SK-N-SH (cell line): ENCODE data around the gene MARK3. TPM values are rescaled to one million over a fixed set of nuclear protein-coding genes. Genes with fewer than 3 reads are reported as not detected.

ENCODE experiments used
- CTCF ChIA-PET: fragments of 300-600, 350-600 bp; formaldehyde crosslinking; extraction: SDS; loops from one replicate; lab custom pipeline; 2021; lab: Yijun Ruan, JAX
- POLR2A ChIA-PET: fragments of 350-600 bp; sonication (Branson Sonifier 250); formaldehyde crosslinking; extraction: SDS; loops from one replicate; lab custom pipeline; 2020; ENCODE audit warnings: antibody characterized with exemption, inconsistent platforms; lab: Yijun Ruan, JAX
- DNase-seq: peaks from one replicate; pipeline ENCODE4 v3.0.0; 2012
- H2AFZ ChIP-seq: fragments of 200-600 bp; sonication (generic); 2 replicates; pipeline ENCODE4 v1.8.1; 2016; ENCODE audit warnings: antibody characterized with exemption, mild to moderate bottlenecking, low read depth
- H3F3A ChIP-seq: fragments of 200-600 bp; sonication (generic); replicated peaks from 2 replicates; pipeline ENCODE3; 2016; ENCODE audit warnings: antibody characterized with exemption, mild to moderate bottlenecking; ENCODE audit not compliant: insufficient read depth
- H3K27ac ChIP-seq, 2 experiments: fragments of 200-500 bp in 1 of 2; fragments of 200-600 bp in 1 of 2; sonication (Bioruptor generic) in 1 of 2; sonication (generic), shearing (Covaris generic) in 1 of 2; 2 replicates each; pipeline versions ENCODE4 v1.5.1 to v1.6.1; 2014 to 2016; ENCODE audit warnings: low read depth in 2 of 2, inconsistent platforms in 1 of 2, low read length in 1 of 2, mild to moderate bottlenecking in 1 of 2, mixed read lengths in 1 of 2
- H3K27me3 ChIP-seq: fragments of 200-600 bp; sonication (generic), shearing (Covaris generic); 2 replicates; pipeline ENCODE4 v1.6.1; 2016; ENCODE audit warnings: mixed run types; ENCODE audit not compliant: insufficient read depth
- H3K36me3 ChIP-seq, 2 experiments: fragments of 200-500 bp in 1 of 2; fragments of 200-600 bp in 1 of 2; sonication (Bioruptor generic) in 1 of 2; sonication (generic) in 1 of 2; replicated peaks in 1 of 2; 2 replicates each; pipeline versions ENCODE3 to v1.5.1; 2014 to 2016; ENCODE audit warnings: low read length in 1 of 2, mild to moderate bottlenecking in 1 of 2; ENCODE audit not compliant: insufficient read depth in 2 of 2, control insufficient read depth in 1 of 2
- H3K4me1 ChIP-seq, 2 experiments: fragments of 200-500 bp in 1 of 2; fragments of 200-600 bp in 1 of 2; sonication (Bioruptor generic) in 1 of 2; sonication (generic), shearing (Covaris generic) in 1 of 2; 2 replicates each; pipeline versions ENCODE4 v1.5.1 to v1.6.1; 2014 to 2016; ENCODE audit warnings: low read depth in 1 of 2, low read length in 1 of 2, mixed run types in 1 of 2; ENCODE audit not compliant: insufficient read depth in 2 of 2, control insufficient read depth in 1 of 2
- H3K4me2 ChIP-seq: fragments of 200-600 bp; sonication (generic), shearing (Covaris generic); 2 replicates; pipeline ENCODE4 v1.6.1; 2017; ENCODE audit warnings: mixed run types
- H3K4me3 ChIP-seq, 2 experiments: fragments of 200-500 bp in 1 of 2; fragments of 200-600 bp in 1 of 2; sonication (Bioruptor generic) in 1 of 2; sonication (generic), shearing (Covaris generic) in 1 of 2; 2 replicates each; pipeline versions ENCODE4 v1.5.1 to v1.8.1; 2014 to 2016; ENCODE audit warnings: low read depth in 2 of 2, inconsistent platforms in 1 of 2, low read length in 1 of 2, mild to moderate bottlenecking in 1 of 2, mixed read lengths in 1 of 2, moderate library complexity in 1 of 2
- H3K79me2 ChIP-seq: fragments of 200-600 bp; sonication (generic); 2 replicates; pipeline ENCODE4 v1.8.1; 2017; ENCODE audit warnings: mild to moderate bottlenecking; ENCODE audit not compliant: insufficient read depth
- H3K9ac ChIP-seq: fragments of 200-600 bp; sonication (generic); 2 replicates; pipeline ENCODE4 v1.6.1; 2017; ENCODE audit warnings: mixed run types
- H3K9me2 ChIP-seq: fragments of 200-600 bp; sonication (generic); 2 replicates; pipeline ENCODE4 v1.6.1; 2017; ENCODE audit warnings: mixed run types
- H3K9me3 ChIP-seq: fragments of 200-600 bp; sonication (generic); 2 replicates; pipeline ENCODE4 v1.6.1; 2017; ENCODE audit warnings: mixed run types, mild to moderate bottlenecking, moderate library complexity
- H4K20me1 ChIP-seq: fragments of 200-600 bp; sonication (generic); 2 replicates; pipeline ENCODE4 v1.6.1; 2017; ENCODE audit warnings: mild to moderate bottlenecking, mixed run types; ENCODE audit not compliant: insufficient read depth
- CHD2 ChIP-seq: fragments of 150-350 bp; IDR thresholded peaks from 2 replicates; pipeline ENCODE4 v1.6.1; 2018; ENCODE audit warnings: low read length; ENCODE audit not compliant: partially characterized antibody
- CTCF ChIP-seq: fragments of 200-600 bp; sonication (generic); IDR thresholded peaks from 2 replicates; pipeline ENCODE4 v1.6.1; 2017; ENCODE audit warnings: antibody characterized with exemption, mild to moderate bottlenecking, moderate library complexity
- EP300 ChIP-seq, 2 experiments: IDR thresholded peaks; 2 replicates each; pipeline versions ENCODE4 v1.4.0 to v1.6.1; 2012; ENCODE audit warnings: borderline replicate concordance in 1 of 2, low read depth in 1 of 2, low read length in 1 of 2
- EZH2phosphoT487 ChIP-seq: fragments of 200-600 bp; sonication (generic); IDR thresholded peaks from 2 replicates; pipeline ENCODE4 v1.6.1; 2017; ENCODE audit warnings: low read depth, mixed run types, mild to moderate bottlenecking, antibody characterized with exemption, moderate library complexity, borderline replicate concordance
- FOXJ3 ChIP-seq: sonication (generic); formaldehyde crosslinking; IDR thresholded peaks from 2 replicates; pipeline ENCODE4 v1.5.1; 2020; ENCODE audit warnings: mild to moderate bottlenecking, missing genetic modification reagents
- FOXM1 ChIP-seq: IDR thresholded peaks from 2 replicates; pipeline ENCODE4 v1.4.0; 2012; ENCODE audit warnings: low read depth, mild to moderate bottlenecking
- GABPA ChIP-seq: IDR thresholded peaks from 2 replicates; pipeline ENCODE4 v1.4.0; 2012; ENCODE audit warnings: low read depth, mild to moderate bottlenecking
- GATA2 ChIP-seq: sonication (generic); formaldehyde crosslinking; IDR thresholded peaks from 2 replicates; pipeline ENCODE4 v1.5.0; 2020; ENCODE audit warnings: mild to moderate bottlenecking, missing genetic modification reagents
- IRF3 ChIP-seq: fragments of 150-350 bp; IDR thresholded peaks from 2 replicates; pipeline ENCODE4 v1.6.1; 2016; ENCODE audit warnings: mild to moderate bottlenecking, low read depth, low read length
- JUND ChIP-seq: IDR thresholded peaks from 2 replicates; pipeline ENCODE4 v1.4.0; 2012
- MAX ChIP-seq: IDR thresholded peaks from 2 replicates; pipeline ENCODE4 v1.4.0; 2012; ENCODE audit warnings: low read depth
- POLR2AphosphoS5 ChIP-seq: IDR thresholded peaks from 2 replicates; pipeline ENCODE4 v1.6.1; 2012; ENCODE audit warnings: low read depth, low read length
- REST ChIP-seq: IDR thresholded peaks from 2 replicates; pipeline ENCODE4 v1.6.1; 2012; ENCODE audit warnings: mild to moderate bottlenecking, low read depth, low read length, moderate library complexity
- RXRA ChIP-seq: IDR thresholded peaks from 2 replicates; pipeline ENCODE4 v1.4.0; 2012; ENCODE audit warnings: low read depth, mild to moderate bottlenecking, borderline replicate concordance
- SIN3A ChIP-seq: IDR thresholded peaks from 2 replicates; pipeline ENCODE4 v1.6.1; 2012; ENCODE audit warnings: low read depth, mild to moderate bottlenecking, low read length, moderate library complexity, borderline replicate concordance
- TCF12 ChIP-seq: IDR thresholded peaks from 2 replicates; pipeline ENCODE4 v1.4.0; 2012
- TEAD4 ChIP-seq: IDR thresholded peaks from 2 replicates; pipeline ENCODE4 v1.4.0; 2012; ENCODE audit warnings: mild to moderate bottlenecking, borderline replicate concordance; ENCODE audit not compliant: insufficient read depth
- whole genome bisulfite sequencing: methylation state at CpG from one replicate; pipeline ENCODE4 v1.1.6; 2017; ENCODE audit warnings: low lambda C conversion rate; 5-methylcytosine and 5-hydroxymethylcytosine counted together
- polyA plus RNA-seq, 3 experiments: library from polyadenylated mRNA; depleted of rRNA; stranded (reverse); fragments of >200 nt; gene quantifications; 2 replicates each; pipeline ENCODE4 v1.2.3, GENCODE V29; 2012
- TF ChIP-seq, protein P1 (sequence below): fragments of 150-350 bp; IDR thresholded peaks from 2 replicates; pipeline ENCODE4 v1.6.1; 2017; ENCODE audit warnings: antibody characterized with exemption, low read length, low read depth, borderline replicate concordance

Gene MARK3
- polyA plus RNA-seq, 1 of the 3 experiments (the other 2 are of a cell fraction): 73.4 TPM

- Histone ChIP-seq H3K9me2 (no peaks in the 10 kb centered on the region), H3F3A (peaks cover 4% of the 10 kb centered on the region), H4K20me1 (peaks cover 9% of the 10 kb centered on the region; the same call in 1 of the 2 replicates), H3K36me3 (peaks cover 0 to 32% of the 10 kb centered on the region in 2 experiments), H3K27ac (no peak overlapping the region), H3K27me3 (no peaks in the 10 kb centered on the region), H3K4me1 (peaks cover 4 to 17% of the 10 kb centered on the region in 2 experiments; a peak in 3 of 4 replicates), H3K4me3 (no peak overlapping the region), H2AFZ (no peak overlapping the region), H3K79me2 (peaks cover 21% of the 10 kb centered on the region), H3K4me2 (no peak overlapping the region), H3K9ac (no peak overlapping the region), H3K9me3 (no peaks in the 10 kb centered on the region)
- no CpG with 5 or more reads among the region's 21 CpGs for WGBS
- POLR2A ChIA-PET: no interaction called here
- TF ChIP-seq MAX: no peak
- no peak for TF ChIP-seq GATA2
- no peak for TF ChIP-seq EZH2phosphoT487
- TF ChIP-seq CTCF: no peak
- no peak for TF ChIP-seq GABPA
- no peak for TF ChIP-seq FOXJ3 (CRISPR knock-in tag)
- TF ChIP-seq IRF3: no peak
- TF ChIP-seq CHD2: no peak
- no peak for TF ChIP-seq JUND
- no peak for TF ChIP-seq POLR2AphosphoS5
- TF ChIP-seq TEAD4: no peak
- no peak for TF ChIP-seq TCF12
- TF ChIP-seq, protein P1, sequence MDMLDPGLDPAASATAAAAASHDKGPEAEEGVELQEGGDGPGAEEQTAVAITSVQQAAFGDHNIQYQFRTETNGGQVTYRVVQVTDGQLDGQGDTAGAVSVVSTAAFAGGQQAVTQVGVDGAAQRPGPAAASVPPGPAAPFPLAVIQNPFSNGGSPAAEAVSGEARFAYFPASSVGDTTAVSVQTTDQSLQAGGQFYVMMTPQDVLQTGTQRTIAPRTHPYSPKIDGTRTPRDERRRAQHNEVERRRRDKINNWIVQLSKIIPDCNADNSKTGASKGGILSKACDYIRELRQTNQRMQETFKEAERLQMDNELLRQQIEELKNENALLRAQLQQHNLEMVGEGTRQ: no peak
- TF ChIP-seq REST: no peak
- no peak for TF ChIP-seq EP300 (IDR thresholded peaks at IDR 0.05; ENCODE audit: borderline replicate concordance in 1 of 2, low read depth in 1 of 2, low read length in 1 of 2)
- TF ChIP-seq SIN3A: no peak
- no peak for TF ChIP-seq RXRA
- TF ChIP-seq FOXM1: no peak
- DNase-seq: no peak
- CTCF ChIA-PET: interaction anchor here (1.2 to 8.5 kb wide), 4 partner anchors 12 to 35 kb away, joined by 4 to 52 read pairs (median 19); no protein-coding TSS in a partner anchor
These were observed 150.1 kb downstream of the MARK3 start for GRCh38 chr14:103535081-103535890.
